Erythroblast (primary cell): ENCODE data around the gene PRPF31.

Experiments
- DNase-seq, 2 experiments: peaks; one replicate each; lab custom pipeline; 2025; lab: John Stamatoyannopoulos, UW
- GATA1 ChIP-seq: IDR thresholded peaks from 2 replicates; pipeline ENCODE4 v1.6.1; 2011; ENCODE audit warnings: low read depth, mild to moderate bottlenecking, control low read depth, low read length, moderate library complexity
- POLR2A ChIP-seq: IDR thresholded peaks from 2 replicates; pipeline ENCODE4 v1.6.1; 2011; ENCODE audit warnings: mild to moderate bottlenecking, low read length

PRPF31 gene

GRCh38 chr19:54127688-54128440 is 12.3 kb downstream of the PRPF31 start:
- no peak for DNase-seq
- no peak for TF ChIP-seq POLR2A
- no peak for TF ChIP-seq GATA1

GRCh38 chr19:54128441-54128725 is 12.8 kb downstream of the PRPF31 start:
- DNase-seq: no peak
- TF ChIP-seq GATA1: no peak
- no peak for TF ChIP-seq POLR2A

- TF ChIP-seq POLR2A (no peak), GATA1 (no peak)
- no peak for DNase-seq
Observed at GRCh38 chr19:54128796-54129616, 13.5 kb downstream of the PRPF31 start.

- DNase-seq: no peak
- no peak for TF ChIP-seq GATA1
- no peak for TF ChIP-seq POLR2A
Observed at GRCh38 chr19:54129617-54129996, 14.1 kb downstream of the PRPF31 start.

GRCh38 chr19:54133312-54133956 is 17.9 kb downstream of the PRPF31 start:
- peak; percentile 23 to 35 for DNase-seq
- TF ChIP-seq GATA1: no peak
- TF ChIP-seq POLR2A: no peak

DNA sequence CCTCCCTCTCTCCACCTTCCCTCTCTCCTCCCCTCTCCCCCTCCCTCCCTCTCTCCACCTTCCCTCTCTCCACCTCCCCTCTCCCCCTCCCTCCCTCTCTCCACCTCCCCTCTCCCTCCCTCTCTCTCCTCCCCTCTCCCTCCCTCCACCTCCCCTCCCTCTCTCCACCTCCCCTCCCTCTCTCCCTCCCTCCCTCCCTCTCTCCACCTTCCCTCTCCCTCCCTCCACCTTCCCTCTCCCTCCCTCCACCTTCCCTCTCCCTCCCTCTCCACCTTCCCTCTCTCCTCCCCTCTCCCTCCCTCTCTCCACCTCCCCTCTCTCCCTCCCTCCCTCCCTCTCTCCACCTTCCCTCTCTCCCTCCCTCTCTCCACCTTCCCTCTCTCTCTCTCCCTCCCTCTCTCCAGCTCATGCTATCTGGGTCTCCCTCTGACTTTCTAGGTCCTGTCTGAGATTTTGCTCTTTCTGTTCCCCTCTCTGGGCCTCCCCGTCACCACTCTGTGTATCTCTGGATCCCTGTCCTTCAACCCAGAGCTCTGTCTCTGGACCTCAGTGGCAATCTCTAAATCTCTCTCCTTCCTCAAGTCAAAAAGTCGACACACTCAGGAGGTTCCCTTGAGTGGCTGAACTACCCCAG is 18.5 kb downstream of the PRPF31 start:
- TF ChIP-seq POLR2A (no peak), GATA1 (no peak)
- no peak for DNase-seq

- TF ChIP-seq GATA1 (no peak), POLR2A (no peak)
- DNase-seq: no peak
Observed at GRCh38 chr19:54136086-54136863, 20.7 kb downstream of the PRPF31 start.

- TF ChIP-seq GATA1 (no peak), POLR2A (peak; percentile 59)
- peak; percentile 100 for DNase-seq
Observed at GRCh38 chr19:54136864-54137698, 21.5 kb downstream of the PRPF31 start.

DNA sequence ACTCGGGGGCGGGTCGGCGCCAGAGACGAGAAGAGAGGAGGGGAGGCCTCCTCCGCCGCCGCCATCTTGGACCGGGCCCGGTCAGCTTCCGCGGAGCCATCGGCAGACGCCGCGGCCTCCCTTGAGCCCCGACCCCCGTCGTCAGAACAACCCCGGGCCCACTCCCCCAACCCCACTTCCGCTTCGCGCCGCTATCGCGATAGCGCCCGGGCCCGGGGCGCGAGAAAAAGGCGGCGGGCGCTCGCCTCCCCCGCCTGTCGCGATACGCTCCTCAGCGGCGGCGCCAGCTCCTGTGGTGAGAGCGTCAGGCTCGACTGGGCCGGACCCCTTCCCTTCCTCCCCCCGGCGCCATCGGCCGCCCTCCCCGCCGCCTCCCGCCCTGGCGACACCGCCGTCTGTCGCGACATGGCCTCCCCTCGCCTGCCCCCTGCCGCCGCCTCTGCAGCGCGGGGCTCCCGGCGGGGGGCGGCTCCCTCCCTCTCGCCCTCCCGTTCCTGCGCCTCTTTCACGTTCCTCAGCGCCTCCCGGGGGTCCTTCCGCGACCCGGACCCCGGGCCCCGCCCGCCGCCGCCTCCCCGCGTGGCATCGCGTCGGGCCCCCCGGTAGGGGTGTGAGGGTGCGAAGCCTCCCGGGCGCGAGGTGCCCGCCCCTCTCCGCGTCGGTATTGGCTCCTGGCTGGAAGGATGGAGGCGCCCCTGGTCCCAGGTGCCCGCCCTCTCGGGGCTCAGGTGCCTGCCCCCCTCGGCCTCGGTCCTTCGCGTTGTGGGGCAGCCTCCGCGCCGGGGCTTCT is 22.3 kb downstream of the PRPF31 start, which contains the start of gene CNOT3:
Gene CNOT3, plus strand, starts transcription at position 64 of the 790 bp plus-strand sequence. CDS start 5,217 bp downstream, outside the sequence.
- no peak for TF ChIP-seq GATA1
- no peak for TF ChIP-seq POLR2A
- DNase-seq: peak; percentile 65 to 82

DNA sequence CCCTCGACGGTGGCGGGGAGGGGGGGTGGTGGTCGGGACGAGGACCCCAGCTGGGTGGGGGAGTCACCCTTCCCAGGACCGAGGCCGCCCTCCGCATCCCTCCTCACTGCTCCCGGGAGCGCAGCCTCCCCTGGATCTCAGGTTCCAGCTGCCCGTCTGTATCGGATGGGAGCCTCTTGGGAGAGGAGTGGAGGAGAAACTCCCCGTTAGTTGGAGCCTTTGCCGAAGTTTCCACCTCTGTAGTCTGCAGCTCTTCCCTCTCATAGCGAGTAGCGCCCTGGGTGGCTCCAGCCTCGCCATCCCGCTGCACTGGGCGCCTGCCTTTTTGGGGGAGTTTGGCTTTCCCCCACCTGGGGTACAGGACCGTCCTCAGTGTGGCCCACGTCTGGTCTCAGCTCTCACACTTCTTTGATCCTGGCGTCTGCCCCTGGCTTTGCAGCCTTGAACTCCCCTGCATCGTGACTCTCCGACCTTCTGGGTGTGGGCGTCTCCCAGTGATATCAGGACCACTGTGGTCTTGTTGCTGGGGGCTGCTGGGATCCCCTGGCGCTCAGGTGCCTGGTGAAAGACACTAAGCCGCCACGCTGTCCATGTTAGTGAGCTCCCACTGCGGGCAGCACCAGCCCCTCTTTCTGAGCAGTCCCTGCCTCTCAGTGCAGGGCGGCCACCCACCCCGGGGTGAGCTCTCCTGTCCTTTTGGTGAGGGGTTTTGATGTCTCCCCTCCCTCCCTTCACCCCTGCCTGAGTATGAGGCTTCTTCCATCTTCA is 23.1 kb downstream of the PRPF31 start:
- no peak for TF ChIP-seq POLR2A
- no peak for TF ChIP-seq GATA1
- DNase-seq: peak; percentile 33 to 46

GRCh38 chr19:54141356-54141755 is 25.8 kb downstream of the PRPF31 start:
- TF ChIP-seq GATA1 (no peak), POLR2A (no peak)
- DNase-seq: no peak
